ENCODE results near the gene MYO5C.

DNA sequence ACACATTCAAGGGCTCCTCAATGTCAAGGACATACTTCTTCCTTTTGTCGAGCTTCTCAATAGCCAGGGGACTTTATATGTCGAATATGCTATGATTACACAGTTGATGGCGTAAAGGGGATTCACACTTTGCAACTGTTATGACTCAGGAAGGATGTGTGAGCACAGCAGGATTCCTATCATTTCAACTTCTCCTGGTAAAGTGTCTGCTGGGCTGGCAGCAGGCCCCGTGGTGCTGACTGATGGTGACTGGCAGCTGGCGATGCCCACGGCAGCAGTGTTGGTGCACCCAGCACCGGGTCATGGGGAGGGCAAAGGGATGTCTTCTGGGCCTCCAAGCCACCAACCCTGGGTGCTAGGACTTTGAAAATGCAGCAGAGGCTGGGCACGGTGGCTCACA, 59.6 kb downstream of the MYO5C start:
- TF ChIP-seq, protein P1, sequence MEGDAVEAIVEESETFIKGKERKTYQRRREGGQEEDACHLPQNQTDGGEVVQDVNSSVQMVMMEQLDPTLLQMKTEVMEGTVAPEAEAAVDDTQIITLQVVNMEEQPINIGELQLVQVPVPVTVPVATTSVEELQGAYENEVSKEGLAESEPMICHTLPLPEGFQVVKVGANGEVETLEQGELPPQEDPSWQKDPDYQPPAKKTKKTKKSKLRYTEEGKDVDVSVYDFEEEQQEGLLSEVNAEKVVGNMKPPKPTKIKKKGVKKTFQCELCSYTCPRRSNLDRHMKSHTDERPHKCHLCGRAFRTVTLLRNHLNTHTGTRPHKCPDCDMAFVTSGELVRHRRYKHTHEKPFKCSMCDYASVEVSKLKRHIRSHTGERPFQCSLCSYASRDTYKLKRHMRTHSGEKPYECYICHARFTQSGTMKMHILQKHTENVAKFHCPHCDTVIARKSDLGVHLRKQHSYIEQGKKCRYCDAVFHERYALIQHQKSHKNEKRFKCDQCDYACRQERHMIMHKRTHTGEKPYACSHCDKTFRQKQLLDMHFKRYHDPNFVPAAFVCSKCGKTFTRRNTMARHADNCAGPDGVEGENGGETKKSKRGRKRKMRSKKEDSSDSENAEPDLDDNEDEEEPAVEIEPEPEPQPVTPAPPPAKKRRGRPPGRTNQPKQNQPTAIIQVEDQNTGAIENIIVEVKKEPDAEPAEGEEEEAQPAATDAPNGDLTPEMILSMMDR (conservative IDR thresholded peaks at IDR 0.05), result no peak
- TF ChIP-seq ZFX (IDR thresholded peaks at IDR 0.05), result no peak
